ENCODE measurements around the gene RXRA. TPM values are rescaled to one million over a fixed set of nuclear protein-coding genes. Genes with fewer than 3 reads are reported as not detected.

RXRA gene
- total and polyA plus RNA-seq, 12 donors = 5.5 to 114 (median 71.3) TPM

DNA sequence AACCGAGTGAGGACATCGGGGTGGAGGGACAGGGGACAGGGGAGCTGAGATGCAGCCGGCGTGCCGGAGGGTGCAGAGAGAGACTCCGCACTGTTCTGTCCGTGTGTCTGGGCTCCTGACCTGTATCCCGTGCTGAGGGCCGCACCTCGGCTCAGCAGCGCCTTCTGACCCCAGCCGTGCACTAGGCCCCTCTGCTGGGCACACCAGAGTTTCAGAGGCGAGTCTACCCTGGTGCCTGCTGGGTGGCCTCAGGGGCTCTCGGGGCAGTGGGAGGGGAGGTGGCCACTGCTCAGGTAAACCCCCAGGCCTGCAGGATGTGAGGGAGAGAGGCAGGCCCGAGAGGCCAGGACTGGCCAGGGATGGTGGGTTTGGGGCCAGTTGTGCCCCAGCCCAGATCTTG, 100.2 kb downstream of the RXRA start:
- WGBS, 4 donors = 92 to 96% (median 94%) methylated on average over 15 of the region's 15 CpGs
- no peak overlapping the region for H3K4me3 ChIP-seq
- H3K27ac ChIP-seq = peak overlapping the region in 1 of 5 donors; percentile 22
- peaks cover 0 to 38% of the 10 kb centered on the region in 2 donors for H3K36me3 ChIP-seq (replicated peaks in 1 of 2)
- no peaks in the 10 kb centered on the region for H3K9me3 ChIP-seq (replicated peaks in 1 of 3)
- no peak for DNase-seq
- intact Hi-C loops (cut with DNase I) = no loop called here
- no peak for TF ChIP-seq POLR2A (IDR thresholded peaks at IDR 0.05)
- TF ChIP-seq, protein P1, sequence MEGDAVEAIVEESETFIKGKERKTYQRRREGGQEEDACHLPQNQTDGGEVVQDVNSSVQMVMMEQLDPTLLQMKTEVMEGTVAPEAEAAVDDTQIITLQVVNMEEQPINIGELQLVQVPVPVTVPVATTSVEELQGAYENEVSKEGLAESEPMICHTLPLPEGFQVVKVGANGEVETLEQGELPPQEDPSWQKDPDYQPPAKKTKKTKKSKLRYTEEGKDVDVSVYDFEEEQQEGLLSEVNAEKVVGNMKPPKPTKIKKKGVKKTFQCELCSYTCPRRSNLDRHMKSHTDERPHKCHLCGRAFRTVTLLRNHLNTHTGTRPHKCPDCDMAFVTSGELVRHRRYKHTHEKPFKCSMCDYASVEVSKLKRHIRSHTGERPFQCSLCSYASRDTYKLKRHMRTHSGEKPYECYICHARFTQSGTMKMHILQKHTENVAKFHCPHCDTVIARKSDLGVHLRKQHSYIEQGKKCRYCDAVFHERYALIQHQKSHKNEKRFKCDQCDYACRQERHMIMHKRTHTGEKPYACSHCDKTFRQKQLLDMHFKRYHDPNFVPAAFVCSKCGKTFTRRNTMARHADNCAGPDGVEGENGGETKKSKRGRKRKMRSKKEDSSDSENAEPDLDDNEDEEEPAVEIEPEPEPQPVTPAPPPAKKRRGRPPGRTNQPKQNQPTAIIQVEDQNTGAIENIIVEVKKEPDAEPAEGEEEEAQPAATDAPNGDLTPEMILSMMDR (IDR thresholded peaks at IDR 0.05) = no peak
- H3K4me1 ChIP-seq (replicated peaks in 1 of 2) = peaks cover 8 to 13% of the 10 kb centered on the region in 2 donors
- H3K27me3 ChIP-seq = no peaks in the 10 kb centered on the region

DNA sequence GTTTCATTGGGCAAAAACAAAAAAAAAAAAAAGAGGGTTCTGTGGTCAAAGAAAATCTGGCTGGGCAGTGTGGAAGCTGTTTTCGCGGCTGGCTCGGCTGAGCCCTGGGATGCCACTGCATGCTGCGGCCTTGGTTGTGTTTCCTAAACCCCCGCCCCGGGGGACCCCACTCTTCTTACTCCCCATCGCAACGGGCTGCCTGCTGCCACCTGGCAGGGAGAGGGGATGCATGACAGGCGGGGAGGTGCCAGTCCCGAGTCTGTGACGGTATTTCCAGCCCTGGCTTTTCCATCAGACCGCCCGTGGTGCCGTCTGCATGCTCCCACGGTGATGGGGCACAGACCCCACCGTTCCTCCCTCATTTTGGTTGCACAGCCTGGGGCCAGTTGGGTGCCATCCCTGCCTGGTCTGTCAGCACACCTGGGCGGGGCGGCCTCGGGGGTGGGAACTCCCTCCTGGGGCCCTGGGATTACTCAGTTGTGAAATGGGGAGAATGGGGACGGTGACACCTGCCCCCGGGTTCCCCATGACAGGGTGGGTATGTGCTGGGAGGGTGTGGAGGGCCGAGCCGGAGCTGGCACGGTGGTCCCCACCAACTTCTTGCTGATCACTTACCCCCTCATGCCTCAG, 101.0 kb downstream of the RXRA start:
- Histone ChIP-seq H3K27ac (no peak overlapping the region), H3K9me3 (replicated peaks in 1 of 3) (no peaks in the 10 kb centered on the region), H3K4me1 (replicated peaks in 1 of 2) (peaks cover 9 to 11% of the 10 kb centered on the region in 2 donors), H3K27me3 (no peaks in the 10 kb centered on the region), H3K36me3 (replicated peaks in 1 of 2) (peaks cover 0 to 45% of the 10 kb centered on the region in 2 donors), H3K4me3 (no peak overlapping the region)
- intact Hi-C loops (cut with DNase I) = no loop called here
- TF ChIP-seq, protein P1 (IDR thresholded peaks at IDR 0.05) = no peak
- TF ChIP-seq POLR2A (IDR thresholded peaks at IDR 0.05) = no peak
- no peak for DNase-seq
- 87 to 90% (median 87%) methylated on average over 16 to 24 of the region's 24 CpGs for whole genome bisulfite sequencing, 4 donors

DNA sequence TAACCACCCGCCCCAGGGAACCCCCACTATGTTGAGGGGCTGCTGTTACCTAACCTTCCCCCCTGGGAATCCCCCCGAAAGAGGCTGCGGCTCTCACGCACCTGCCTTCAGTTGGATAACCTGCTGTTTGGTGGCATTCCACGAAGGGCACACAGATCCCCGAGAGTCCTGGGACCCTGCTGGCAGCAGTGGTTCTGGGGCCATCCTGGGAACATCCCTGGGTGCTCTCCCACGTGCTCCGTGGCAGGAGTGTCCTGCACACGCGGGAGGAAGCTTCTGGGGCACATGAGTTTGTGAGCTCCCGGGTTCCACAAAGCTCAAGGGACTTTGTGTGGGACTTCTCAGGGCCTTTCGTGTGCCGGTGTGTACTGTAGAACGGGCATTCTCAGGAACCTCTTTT, 102.3 kb downstream of the RXRA start:
- no peak overlapping the region for H3K27ac ChIP-seq
- intact Hi-C loops (cut with DNase I) = no loop called here
- H3K27me3 ChIP-seq = no peaks in the 10 kb centered on the region
- no peak overlapping the region for H3K4me3 ChIP-seq
- no peaks in the 10 kb centered on the region for H3K9me3 ChIP-seq (replicated peaks in 1 of 3)
- no peak for TF ChIP-seq POLR2A (IDR thresholded peaks at IDR 0.05)
- TF ChIP-seq, protein P1 (IDR thresholded peaks at IDR 0.05) = no peak
- DNase-seq = no peak
- peaks cover 0 to 14% of the 10 kb centered on the region in 2 donors for H3K4me1 ChIP-seq (replicated peaks in 1 of 2)
- 89 to 100% (median 95%) methylated on average over 2 to 14 of the region's 14 CpGs for WGBS, 4 donors
- H3K36me3 ChIP-seq (replicated peaks in 1 of 2) = peaks cover 0 to 45% of the 10 kb centered on the region in 2 donors

DNA sequence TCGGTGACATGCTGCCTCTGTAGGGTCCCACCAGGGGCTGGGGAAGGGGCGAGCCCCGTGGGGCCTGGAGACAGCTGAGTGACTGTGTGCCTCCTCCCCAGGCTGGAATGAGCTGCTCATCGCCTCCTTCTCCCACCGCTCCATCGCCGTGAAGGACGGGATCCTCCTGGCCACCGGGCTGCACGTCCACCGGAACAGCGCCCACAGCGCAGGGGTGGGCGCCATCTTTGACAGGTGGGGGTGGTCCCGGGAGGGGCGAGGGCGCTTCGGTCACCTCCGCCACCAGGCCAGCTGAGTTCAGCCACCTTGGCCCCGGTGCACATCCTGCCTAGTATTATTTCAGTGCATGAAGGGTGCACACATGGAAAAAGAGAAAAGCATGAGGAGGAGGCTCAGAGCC, 102.8 kb downstream of the RXRA start:
- no peaks in the 10 kb centered on the region for H3K27me3 ChIP-seq
- intact Hi-C loops (cut with DNase I) = no loop called here
- peaks cover 0 to 18% of the 10 kb centered on the region in 2 donors for H3K4me1 ChIP-seq (replicated peaks in 1 of 2)
- no peak overlapping the region for H3K4me3 ChIP-seq
- no peak for DNase-seq
- TF ChIP-seq, protein P1 (IDR thresholded peaks at IDR 0.05) = no peak
- no peak for TF ChIP-seq POLR2A (IDR thresholded peaks at IDR 0.05)
- WGBS, 4 donors = 90 to 100% (median 93%) methylated on average over 4 to 20 of the region's 20 CpGs
- peaks cover 0 to 48% of the 10 kb centered on the region in 2 donors for H3K36me3 ChIP-seq (replicated peaks in 1 of 2)
- no peak overlapping the region for H3K27ac ChIP-seq
- no peaks in the 10 kb centered on the region for H3K9me3 ChIP-seq (replicated peaks in 1 of 3)

Data from adrenal gland (tissue), 12 donors.